Measurements from ENCODE around the gene AMOTL2.

The AMOTL2 gene

GRCh38 chr3:134334231-134334900 is 39.9 kb downstream of the AMOTL2 start:
- DNase-seq (ENCODE audit: low read depth): no peak

- DNase-seq (ENCODE audit: low read depth): no peak
Observed at GRCh38 chr3:134333522-134334181, 40.6 kb downstream of the AMOTL2 start.

GRCh38 chr3:134332344-134332743 is 41.9 kb downstream of the AMOTL2 start:
- DNase-seq (ENCODE audit: low read depth): no peak

GRCh38 chr3:134331811-134332199 is 42.4 kb downstream of the AMOTL2 start:
- no peak for DNase-seq (ENCODE audit: low read depth)

- DNase-seq (ENCODE audit: low read depth): no peak
Observed at GRCh38 chr3:134330883-134331810, 43.1 kb downstream of the AMOTL2 start.

GRCh38 chr3:134328846-134329245 is 45.4 kb downstream of the AMOTL2 start:
- no peak for DNase-seq (ENCODE audit: low read depth)

- DNase-seq (ENCODE audit: low read depth): no peak
Observed at GRCh38 chr3:134328147-134328591, 46.1 kb downstream of the AMOTL2 start.

GRCh38 chr3:134327594-134327975 is 46.7 kb downstream of the AMOTL2 start:
- no peak for DNase-seq (ENCODE audit: low read depth)

GRCh38 chr3:134326760-134327593 is 47.3 kb downstream of the AMOTL2 start:
- DNase-seq (ENCODE audit: low read depth): no peak

- DNase-seq (ENCODE audit: low read depth): no peak
Observed at GRCh38 chr3:134326126-134326525, 48.1 kb downstream of the AMOTL2 start.

- no peak for DNase-seq (ENCODE audit: low read depth)
Observed at GRCh38 chr3:134325706-134326105, 48.5 kb downstream of the AMOTL2 start.

GRCh38 chr3:134325061-134325705 is 49.1 kb downstream of the AMOTL2 start:
- DNase-seq (ENCODE audit: low read depth): no peak

GRCh38 chr3:134323966-134324962 is 50.0 kb downstream of the AMOTL2 start:
- DNase-seq (ENCODE audit: low read depth): no peak

GRCh38 chr3:134322286-134322685 is 52.0 kb downstream of the AMOTL2 start:
- DNase-seq (ENCODE audit: low read depth): no peak

- no peak for DNase-seq (ENCODE audit: low read depth)
Observed at GRCh38 chr3:134320749-134321148, 53.5 kb downstream of the AMOTL2 start.

GRCh38 chr3:134319931-134320330 is 54.3 kb downstream of the AMOTL2 start:
- no peak for DNase-seq (ENCODE audit: low read depth)

GRCh38 chr3:134318166-134318565 is 56.1 kb downstream of the AMOTL2 start:
- no peak for DNase-seq (ENCODE audit: low read depth)

- DNase-seq (ENCODE audit: low read depth): no peak
Observed at GRCh38 chr3:134317106-134317947, 56.9 kb downstream of the AMOTL2 start.

Measured in CMK (cell line).